CD4-positive, alpha-beta T cell treated with Interleukin-1 beta for 1 hour (primary cell): ENCODE results near the gene ABCA8.

ENCODE experiments used
- DNase-seq, 2 donors: peaks; one replicate each; pipeline ENCODE4 v3.0.0-alpha.2; 2020 to 2022

ABCA8 gene

GRCh38 chr17:68868708-68869107 is 86.5 kb downstream of the ABCA8 start:
- DNase-seq: no peak

DNA sequence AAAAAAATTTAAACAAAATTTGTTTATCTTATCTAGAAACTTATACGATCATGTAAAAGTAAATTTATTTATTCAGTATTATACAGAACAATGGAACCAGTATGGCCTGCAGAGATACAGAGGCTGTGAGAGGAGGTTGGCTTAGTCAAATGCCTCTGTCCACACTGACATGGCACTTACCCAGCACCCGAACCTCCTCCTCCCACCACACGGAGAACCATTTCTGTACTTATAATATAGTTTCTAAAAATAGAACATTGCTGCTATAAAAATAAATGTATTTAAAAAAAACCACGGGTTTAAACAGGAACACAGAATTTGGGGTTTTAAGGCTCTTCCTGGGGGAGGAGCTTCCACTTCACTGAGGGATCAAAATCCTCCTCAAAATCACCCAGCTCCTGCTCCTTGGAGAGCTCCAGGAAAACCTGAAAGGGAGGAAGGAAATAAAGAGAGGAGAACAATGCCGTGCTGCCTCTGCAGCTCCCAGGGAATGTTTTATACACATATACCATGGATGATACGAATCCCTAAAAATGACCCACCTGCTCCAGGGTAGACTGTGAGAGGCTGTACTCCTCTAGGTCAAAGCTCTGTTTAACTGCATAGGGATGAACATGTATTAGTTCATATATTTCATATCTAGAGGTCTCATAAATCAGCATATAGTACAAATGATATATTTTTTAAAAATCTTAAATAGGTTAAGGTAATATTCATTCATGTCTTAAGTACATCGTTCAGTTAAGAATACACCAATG is 87.3 kb downstream of the ABCA8 start:
- DNase-seq: no peak

DNA sequence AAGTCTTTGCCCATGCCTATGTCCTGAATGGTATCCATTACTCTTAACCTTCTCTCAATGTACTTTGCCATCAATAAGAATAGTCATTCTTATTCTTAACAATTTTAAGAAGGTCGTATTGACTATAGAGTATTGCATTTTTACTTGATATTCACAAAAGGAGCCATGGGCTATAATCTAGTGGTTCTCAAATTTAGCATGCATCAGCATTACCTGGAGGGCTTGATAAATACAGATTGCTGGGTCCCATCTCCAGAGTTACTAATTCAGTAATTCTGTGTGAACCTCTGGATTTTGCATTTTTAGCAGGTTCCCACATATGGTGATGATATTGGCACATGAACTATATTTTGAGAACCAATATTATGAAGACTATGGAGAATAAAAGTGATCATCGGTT is 89.6 kb downstream of the ABCA8 start:
- no peak for DNase-seq

DNA sequence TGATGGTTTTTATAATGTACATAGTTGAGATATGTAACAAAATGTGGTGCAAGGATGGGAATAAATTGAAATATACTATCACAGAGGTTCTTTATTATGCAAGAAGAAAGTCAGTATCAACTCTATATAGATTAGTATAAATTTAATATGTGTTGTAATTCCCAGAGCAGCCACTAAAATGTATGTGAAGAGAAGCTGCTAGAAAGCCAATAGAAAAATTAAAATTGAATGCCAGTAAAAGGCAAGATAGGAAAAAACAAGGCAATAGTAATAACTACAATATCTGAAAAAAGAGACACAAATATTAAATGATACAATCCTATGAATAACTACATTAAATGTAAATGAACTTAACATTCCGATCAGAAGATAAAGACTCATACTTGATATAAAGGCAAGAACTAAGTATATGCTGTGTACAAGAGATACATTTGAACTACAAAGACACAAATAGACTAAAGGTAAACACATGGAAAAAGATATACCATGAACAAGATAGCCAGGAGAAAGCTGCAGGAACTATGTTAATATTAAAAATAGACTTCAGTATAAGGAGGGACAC is 92.0 kb downstream of the ABCA8 start:
- DNase-seq: no peak

DNA sequence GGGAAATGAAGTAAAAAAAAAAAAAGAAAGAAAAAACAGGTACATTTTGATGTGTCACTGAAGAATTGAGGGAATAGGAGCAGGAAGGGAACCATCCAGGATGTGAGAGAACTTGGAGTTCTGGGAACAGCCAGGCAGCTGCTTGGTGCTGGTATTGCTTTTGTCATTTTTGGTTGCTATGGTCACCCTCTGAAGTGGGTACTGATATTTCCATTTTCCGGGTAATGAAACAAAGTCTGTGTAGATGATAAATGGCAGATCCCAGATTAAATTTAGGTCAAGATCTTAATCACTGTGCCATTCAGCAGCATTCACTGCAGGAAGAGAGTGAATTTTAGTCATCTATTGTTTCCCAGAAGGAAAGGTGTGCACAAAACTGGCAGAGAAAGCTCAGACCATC is 93.6 kb downstream of the ABCA8 start:
- no peak for DNase-seq

- no peak for DNase-seq
Observed at GRCh38 chr17:68860941-68861340, 94.3 kb downstream of the ABCA8 start.

- DNase-seq: no peak
Observed at GRCh38 chr17:68854452-68854851, 100.7 kb downstream of the ABCA8 start.

DNA sequence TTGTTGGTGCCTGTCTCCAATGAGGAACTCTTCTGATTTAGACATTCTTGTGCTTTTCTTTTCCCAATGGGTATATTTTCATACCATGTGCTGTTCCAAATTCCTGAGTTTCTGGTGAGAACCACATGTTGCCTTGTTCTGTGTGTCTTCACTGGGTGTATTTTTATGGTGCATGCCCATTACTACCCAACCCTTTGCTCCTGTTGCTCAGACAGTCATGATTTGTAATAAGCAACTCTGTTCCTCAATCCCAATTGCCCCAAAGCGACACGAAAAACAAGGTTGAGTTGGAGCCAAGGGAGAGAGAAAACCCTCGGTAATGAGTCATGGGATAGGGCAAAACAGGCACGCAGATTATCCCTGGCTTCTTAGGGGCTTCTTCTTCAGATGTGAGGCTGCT is 101.8 kb downstream of the ABCA8 start:
- DNase-seq: no peak

GRCh38 chr17:68853036-68853435 is 102.2 kb downstream of the ABCA8 start:
- DNase-seq: no peak

DNA sequence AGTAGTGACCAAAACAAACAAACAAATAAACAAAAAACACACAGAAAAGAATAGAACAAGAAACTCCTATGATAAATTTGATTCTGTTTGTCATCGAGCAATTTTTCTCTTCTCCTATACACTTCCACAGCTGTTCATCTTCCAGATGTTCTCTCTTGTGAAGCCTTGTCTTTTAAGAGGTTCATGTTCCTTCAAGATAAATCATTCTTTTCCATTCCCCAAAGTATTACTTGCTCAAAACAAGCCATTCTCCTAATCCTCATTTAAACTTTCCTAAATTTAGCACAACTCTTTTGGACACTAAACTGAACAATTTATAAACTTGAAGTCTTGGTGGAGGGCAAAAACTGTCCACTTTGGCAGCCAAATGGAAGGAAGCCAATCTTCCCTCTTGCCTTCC is 103.3 kb downstream of the ABCA8 start:
- no peak for DNase-seq

- DNase-seq: no peak
Observed at GRCh38 chr17:68850749-68851510, 104.3 kb downstream of the ABCA8 start.

- no peak for DNase-seq
Observed at GRCh38 chr17:68849673-68850610, 105.2 kb downstream of the ABCA8 start.

DNA sequence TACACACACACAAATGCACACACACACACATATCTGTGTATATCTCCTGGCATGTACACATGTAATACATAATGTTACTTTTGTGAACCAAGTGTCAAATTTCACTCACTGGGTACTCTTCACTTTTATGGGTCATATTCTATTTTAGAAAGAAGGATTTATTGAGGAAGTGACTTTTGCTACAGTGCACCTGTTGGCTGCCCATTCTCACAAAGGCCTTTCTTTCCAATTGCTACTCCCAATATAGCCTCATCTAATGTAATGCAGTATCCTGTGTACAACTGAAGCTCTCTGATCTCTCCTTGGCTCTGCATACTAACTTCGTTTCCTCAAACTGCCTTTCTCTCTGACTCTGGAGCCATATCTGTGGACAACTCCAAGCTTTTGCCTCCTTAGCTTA is 107.5 kb downstream of the ABCA8 start:
- no peak for DNase-seq

DNA sequence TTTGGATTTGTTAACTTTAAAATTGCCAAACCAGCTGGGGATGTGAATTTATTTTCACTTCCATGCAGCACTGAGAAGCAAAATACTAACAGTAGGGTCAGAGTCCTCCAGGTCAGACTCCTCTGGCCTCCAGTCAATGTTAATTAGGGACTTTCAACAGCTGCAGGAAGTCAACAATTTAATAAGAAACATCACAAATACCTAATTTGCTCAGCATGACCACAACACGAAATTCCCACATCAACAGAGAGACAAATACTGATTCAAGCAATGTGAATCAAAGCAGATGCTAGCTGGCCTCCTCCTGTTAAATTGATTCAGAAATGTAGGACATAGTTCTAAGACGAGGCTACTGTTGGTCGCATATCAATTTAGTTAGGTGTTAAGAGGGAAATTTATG is 111.7 kb downstream of the ABCA8 start:
- DNase-seq: no peak

DNA sequence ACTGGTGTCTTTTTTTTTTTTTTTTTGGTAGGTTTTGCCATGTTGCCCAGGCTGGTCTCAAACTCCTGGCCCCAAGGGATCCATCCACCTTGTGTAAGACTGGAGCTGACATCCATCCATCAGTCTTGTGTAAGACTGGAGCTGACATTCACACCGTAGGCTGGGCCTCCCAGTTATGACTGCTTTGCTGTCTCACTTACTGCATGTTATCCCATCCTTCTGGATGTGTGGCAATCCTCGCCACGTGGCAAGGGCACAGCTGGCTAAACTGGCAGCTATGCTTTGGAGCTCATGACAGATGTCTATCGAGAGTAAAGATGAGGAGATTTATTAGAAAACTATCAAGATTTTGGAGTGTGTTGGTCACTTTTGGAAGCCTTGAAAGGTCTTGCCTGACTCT is 115.1 kb downstream of the ABCA8 start:
- no peak for DNase-seq

DNA sequence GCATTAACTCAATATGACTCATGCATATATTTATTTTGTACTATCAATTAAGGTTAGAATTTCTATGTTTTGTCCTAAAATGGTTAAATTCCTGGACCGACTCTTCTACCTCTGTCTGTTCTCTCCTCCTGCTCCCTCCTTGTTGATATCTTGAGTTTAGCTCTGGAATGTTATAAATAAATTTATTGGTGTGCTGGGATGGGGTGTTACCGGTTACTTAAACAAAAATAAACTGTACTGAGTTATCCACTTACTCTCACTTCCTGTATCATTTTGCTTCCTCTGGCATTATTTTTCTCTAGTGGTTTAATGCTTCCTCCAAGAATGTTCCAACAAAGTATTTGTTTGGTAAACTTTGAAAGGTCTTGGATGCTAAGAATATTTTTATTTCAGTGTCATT is 120.1 kb downstream of the ABCA8 start:
- no peak for DNase-seq

DNA sequence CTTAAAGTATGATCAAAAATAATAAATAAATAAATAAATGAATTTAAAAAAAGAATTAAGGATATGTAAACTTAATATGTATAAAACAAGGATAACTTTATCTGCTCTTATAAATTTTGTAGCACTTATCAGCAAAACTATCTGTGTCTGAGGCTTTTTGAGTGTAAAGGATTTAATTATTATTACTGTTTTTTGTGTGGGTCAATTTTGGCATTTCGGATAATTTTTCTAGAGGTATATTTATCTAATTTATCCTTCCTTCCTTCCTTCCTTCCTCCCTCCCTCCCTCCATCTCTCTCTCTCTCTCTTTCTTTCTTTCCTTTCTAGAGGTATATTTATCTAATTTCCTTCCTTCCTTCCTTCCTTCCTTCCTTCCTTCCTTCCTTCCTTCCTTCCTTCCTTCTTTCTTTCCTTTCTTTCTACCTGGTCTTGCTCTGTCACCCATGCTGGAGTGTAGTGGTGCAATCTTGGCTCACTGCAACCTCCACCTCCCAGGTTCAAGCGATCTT is 120.8 kb downstream of the ABCA8 start:
- no peak for DNase-seq

GRCh38 chr17:68832109-68832802 is 122.9 kb downstream of the ABCA8 start:
- DNase-seq: peak in 1 of 2 donors; percentile 2

GRCh38 chr17:68831170-68831569 is 124.0 kb downstream of the ABCA8 start:
- no peak for DNase-seq

GRCh38 chr17:68830313-68830712 is 124.9 kb downstream of the ABCA8 start:
- DNase-seq: no peak

DNA sequence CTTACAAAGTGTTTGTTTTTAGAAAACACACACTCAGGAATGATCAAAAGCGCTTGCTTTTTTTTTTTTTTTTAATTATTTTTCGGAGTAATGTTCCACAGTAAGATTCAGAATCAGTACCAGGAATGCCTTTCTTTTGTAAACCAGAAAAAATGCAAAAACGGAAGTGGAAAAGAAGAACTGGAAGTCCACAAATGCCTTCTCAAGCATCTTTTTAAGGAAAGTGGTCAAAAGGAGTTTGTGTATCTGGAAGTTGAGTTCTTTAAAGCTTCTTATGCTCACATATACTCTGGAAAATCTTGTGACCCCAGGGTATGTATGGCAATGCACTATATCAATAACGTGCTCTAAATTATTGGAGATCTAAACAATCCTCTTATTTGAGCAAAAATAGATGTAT is 126.0 kb downstream of the ABCA8 start:
- DNase-seq: no peak

GRCh38 chr17:68824707-68825106 is 130.5 kb downstream of the ABCA8 start:
- DNase-seq: no peak
